Muscle layer of colon (tissue), 2 donors: Measurements from ENCODE around the gene TUBB3.
"Not testable (repeated sequence)": the region's sequence is repeated elsewhere in the genome, so short reads cannot be mapped to it uniquely, and the experiment has no call there.

Experiments used
- H3K27ac ChIP-seq: one replicate; pipeline ENCODE4 v1.7.0; 2013; ENCODE audit warnings: low read depth, mild to moderate bottlenecking, low read length, moderate library complexity
- H3K27me3 ChIP-seq, 2 donors: one replicate each; pipeline ENCODE4 v1.7.0; 2013; ENCODE audit warnings: low read length in 2 of 2, mild to moderate bottlenecking in 2 of 2; ENCODE audit not compliant: insufficient read depth in 2 of 2, control insufficient read depth in 1 of 2
- H3K36me3 ChIP-seq: one replicate; pipeline ENCODE4 v1.7.0; 2013; ENCODE audit warnings: mild to moderate bottlenecking, low read length; ENCODE audit not compliant: insufficient read depth
- H3K4me1 ChIP-seq: one replicate; pipeline ENCODE4 v1.7.0; 2013; ENCODE audit warnings: mild to moderate bottlenecking, low read length; ENCODE audit not compliant: insufficient read depth
- H3K4me3 ChIP-seq, 2 donors: one replicate each; pipeline ENCODE4 v1.7.0; 2013; ENCODE audit warnings: low read length in 2 of 2, low read depth in 1 of 2, mild to moderate bottlenecking in 1 of 2, moderate library complexity in 1 of 2
- H3K9ac ChIP-seq: one replicate; pipeline ENCODE4 v1.7.0; 2013; ENCODE audit warnings: low read length
- H3K9me3 ChIP-seq: one replicate; pipeline ENCODE4 v1.7.0; 2013; ENCODE audit warnings: mild to moderate bottlenecking, low read length
- donor health status: abdominal sarcoma.
- donor health status: Adenocarcinoma of cecum.

Gene TUBB3

GRCh38 chr16:89922477-89922883 lies 662 bp upstream of the TUBB3 start:
- Histone ChIP-seq H3K9me3 (no peaks in the 10 kb centered on the region), H3K4me3 (peak overlapping the region; percentile 46 to 49), H3K27me3 (peaks cover 11 to 38% of the 10 kb centered on the region in 2 donors), H3K4me1 (peaks cover 24% of the 10 kb centered on the region), H3K9ac (no peak overlapping the region), H3K27ac (peak overlapping the region; percentile 68), H3K36me3 (no peaks in the 10 kb centered on the region)

- no peaks in the 10 kb centered on the region for H3K9me3 ChIP-seq
- peak overlapping the region in 1 of 2 donors; percentile 49 for H3K4me3 ChIP-seq
- H3K36me3 ChIP-seq: no peaks in the 10 kb centered on the region
- no peak overlapping the region for H3K27ac ChIP-seq
- no peak overlapping the region for H3K9ac ChIP-seq
- peaks cover 11% of the 10 kb centered on the region for H3K4me1 ChIP-seq
- H3K27me3 ChIP-seq: peaks cover 11 to 38% of the 10 kb centered on the region in 2 donors
Observed at GRCh38 chr16:89923640-89924296, 626 bp downstream of the TUBB3 start.

DNA sequence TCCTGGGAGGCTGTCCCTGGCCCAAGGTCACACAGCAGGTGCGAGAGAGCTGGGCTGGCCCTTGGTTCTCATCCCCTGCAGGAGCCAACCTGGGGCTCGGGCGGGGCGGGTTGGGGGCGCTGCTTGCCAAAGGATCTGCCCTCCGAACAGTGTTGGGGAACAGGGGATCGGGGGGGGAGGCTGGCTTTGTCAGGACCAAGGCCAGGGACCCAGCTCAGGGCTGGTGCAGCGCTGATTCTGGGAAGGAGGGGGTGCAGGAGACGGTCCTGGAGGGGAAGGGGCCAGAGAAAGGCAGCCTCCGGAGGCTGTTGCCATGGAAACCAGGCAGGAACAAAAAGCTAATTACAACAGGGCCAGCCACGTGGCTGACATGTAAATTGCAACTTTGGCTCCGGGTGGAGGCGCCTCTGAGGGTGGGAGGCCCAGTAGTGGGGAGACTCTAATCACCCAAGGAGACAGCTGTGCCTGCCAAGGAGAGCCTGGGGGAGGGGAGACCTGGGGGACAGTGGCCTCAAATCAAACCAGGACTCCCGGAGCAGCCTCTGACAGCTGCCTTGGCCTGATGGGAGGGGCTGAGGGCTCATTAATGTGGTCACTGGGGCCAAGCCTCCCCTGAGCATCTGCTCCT lies 1.3 kb downstream of the TUBB3 start:
- H3K36me3 ChIP-seq: no peaks in the 10 kb centered on the region
- no peaks in the 10 kb centered on the region for H3K9me3 ChIP-seq
- peaks cover 7% of the 10 kb centered on the region for H3K4me1 ChIP-seq
- H3K9ac ChIP-seq: no peak overlapping the region
- peaks cover 11 to 38% of the 10 kb centered on the region in 2 donors for H3K27me3 ChIP-seq
- no peak overlapping the region for H3K27ac ChIP-seq
- H3K4me3 ChIP-seq: no peak overlapping the region

GRCh38 chr16:89924925-89925307 lies 1.8 kb downstream of the TUBB3 start:
- H3K4me1 ChIP-seq: peaks cover 7% of the 10 kb centered on the region
- H3K27ac ChIP-seq: no peak overlapping the region
- no peak overlapping the region for H3K9ac ChIP-seq
- H3K9me3 ChIP-seq: no peaks in the 10 kb centered on the region
- H3K36me3 ChIP-seq: no peaks in the 10 kb centered on the region
- no peak overlapping the region for H3K4me3 ChIP-seq
- peaks cover 11 to 38% of the 10 kb centered on the region in 2 donors for H3K27me3 ChIP-seq

DNA sequence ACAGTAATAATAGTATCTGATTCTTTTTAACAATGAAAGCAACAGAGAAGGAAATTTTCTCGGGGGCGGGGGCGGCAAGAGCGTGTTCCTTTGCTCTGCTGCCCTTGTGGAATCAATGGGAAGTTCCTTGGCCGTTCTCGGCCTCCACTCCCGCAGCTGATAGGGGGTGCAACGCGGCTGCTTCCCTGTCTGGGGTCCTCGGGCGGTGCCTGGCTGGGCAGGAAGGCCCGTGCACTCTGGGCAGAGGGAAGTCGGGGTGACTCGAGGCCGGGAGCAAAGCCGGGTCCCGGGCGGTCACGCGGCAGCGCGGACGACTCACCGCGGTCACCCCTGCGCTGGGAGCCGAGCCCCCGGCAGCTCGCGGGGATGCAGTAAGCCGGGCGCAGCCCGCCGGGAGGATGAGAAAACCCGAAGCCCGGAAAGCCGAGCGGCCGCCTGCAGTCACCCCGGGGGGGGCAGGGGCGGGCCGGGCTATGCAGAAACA lies 2.5 kb downstream of the TUBB3 start:
- H3K4me1 ChIP-seq: peaks cover 7% of the 10 kb centered on the region
- peaks cover 11 to 44% of the 10 kb centered on the region in 2 donors for H3K27me3 ChIP-seq
- H3K27ac ChIP-seq: no peak overlapping the region

DNA sequence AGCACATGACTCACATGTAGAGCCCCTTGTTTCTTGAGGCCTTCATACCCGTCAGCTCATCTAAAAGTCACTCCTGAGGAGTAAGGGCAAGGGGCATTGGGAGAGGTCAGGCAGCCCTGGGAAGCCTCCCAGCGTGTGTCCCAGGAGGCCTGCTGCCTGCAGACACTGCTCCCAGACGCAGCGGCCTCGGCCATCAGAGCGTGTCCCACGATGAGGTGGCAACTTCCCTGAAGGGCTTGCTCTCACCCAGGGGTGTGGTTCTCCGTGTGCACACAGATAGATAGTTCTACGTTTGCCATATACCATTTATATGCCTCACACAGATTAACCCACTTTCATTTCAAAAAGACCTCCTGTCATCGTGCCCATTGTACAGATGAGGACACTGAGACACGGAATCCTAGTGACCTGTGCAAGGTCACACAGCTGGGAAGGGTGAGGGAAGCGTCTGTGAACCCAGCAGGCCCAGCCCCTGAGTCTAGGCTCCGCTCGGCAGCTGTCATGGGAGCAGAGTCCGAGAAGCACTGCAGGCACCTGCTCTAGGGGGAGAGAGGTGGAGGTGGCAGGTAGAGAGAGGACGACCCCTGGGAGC lies 8.3 kb downstream of the TUBB3 start:
- Histone ChIP-seq H3K36me3 (no peaks in the 10 kb centered on the region), H3K4me3 (no peak overlapping the region), H3K9ac (no peak overlapping the region), H3K27ac (no peak overlapping the region), H3K27me3 (peaks cover 0 to 14% of the 10 kb centered on the region in 2 donors), H3K9me3 (no peaks in the 10 kb centered on the region), H3K4me1 (no peaks in the 10 kb centered on the region)

More for the DNA sequence above, 2.5 kb downstream of the TUBB3 start:
- Histone ChIP-seq H3K9me3 (no peaks in the 10 kb centered on the region), H3K9ac (no peak overlapping the region), H3K4me3 (no peak overlapping the region), H3K36me3 (no peaks in the 10 kb centered on the region)

DNA sequence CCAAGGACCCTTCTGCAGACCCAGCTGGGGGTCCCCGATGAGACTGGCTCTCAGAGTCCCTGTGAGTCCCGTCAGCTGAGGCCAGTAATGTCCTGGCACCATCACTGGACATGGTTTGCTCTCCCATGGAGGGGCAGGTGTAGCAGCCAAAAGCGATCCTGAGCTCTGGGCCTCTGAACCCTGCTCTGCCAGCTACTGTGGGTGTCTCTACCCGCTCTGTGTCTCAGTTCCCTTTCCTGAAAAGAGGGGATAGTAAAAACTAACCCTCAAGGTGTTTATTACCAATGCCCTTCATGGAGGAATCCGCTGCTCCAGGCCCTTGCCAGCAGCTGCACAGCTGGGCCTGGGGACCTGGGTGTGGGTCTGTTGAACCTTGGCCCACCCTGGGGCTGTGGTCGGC lies 8.8 kb downstream of the TUBB3 start:
- Histone ChIP-seq H3K4me1 (no peaks in the 10 kb centered on the region), H3K27ac (no peak overlapping the region), H3K27me3 (peaks cover 0 to 11% of the 10 kb centered on the region in 2 donors), H3K36me3 (no peaks in the 10 kb centered on the region), H3K9me3 (no peaks in the 10 kb centered on the region), H3K9ac (no peak overlapping the region), H3K4me3 (no peak overlapping the region)

- not testable (repeated sequence) for H3K27ac ChIP-seq, H3K4me1 ChIP-seq
Observed at GRCh38 chr16:89934019-89934418, 10.9 kb downstream of the TUBB3 start.

GRCh38 chr16:89934611-89935553 lies 11.7 kb downstream of the TUBB3 start:
- no peaks in the 10 kb centered on the region for H3K36me3 ChIP-seq
- no peak overlapping the region for H3K9ac ChIP-seq
- H3K4me1 ChIP-seq: no peaks in the 10 kb centered on the region
- H3K4me3 ChIP-seq: no peak overlapping the region
- H3K27ac ChIP-seq: no peak overlapping the region
- peaks cover 0 to 11% of the 10 kb centered on the region in 2 donors for H3K27me3 ChIP-seq
- no peaks in the 10 kb centered on the region for H3K9me3 ChIP-seq

More at GRCh38 chr16:89934019-89934418, 10.9 kb downstream of the TUBB3 start:
- H3K9ac ChIP-seq, H3K4me3 ChIP-seq, H3K36me3 ChIP-seq, H3K9me3 ChIP-seq: not testable (repeated sequence)
- peaks cover 0 to 11% of the 10 kb centered on the region in 2 donors for H3K27me3 ChIP-seq

- H3K9ac ChIP-seq, H3K36me3 ChIP-seq, H3K4me3 ChIP-seq, H3K27me3 ChIP-seq, H3K27ac ChIP-seq, H3K9me3 ChIP-seq, H3K4me1 ChIP-seq: not testable (repeated sequence)
Observed at GRCh38 chr16:89935620-89936019, 12.5 kb downstream of the TUBB3 start.

GRCh38 chr16:89936034-89936433 lies 12.9 kb downstream of the TUBB3 start:
- H3K4me1 ChIP-seq: no peaks in the 10 kb centered on the region
- H3K27me3 ChIP-seq: peaks cover 0 to 6% of the 10 kb centered on the region in 2 donors
- no peak overlapping the region for H3K27ac ChIP-seq
- no peak overlapping the region for H3K9ac ChIP-seq
- H3K9me3 ChIP-seq: no peaks in the 10 kb centered on the region
- H3K4me3 ChIP-seq: no peak overlapping the region
- no peaks in the 10 kb centered on the region for H3K36me3 ChIP-seq
